ENCODE measurements around the gene SARDH. TPM values are rescaled to one million over a fixed set of nuclear protein-coding genes. Genes with fewer than 3 reads are reported as not detected.
"Not testable (repeated sequence)": the region's sequence is repeated elsewhere in the genome, so short reads cannot be mapped to it uniquely, and the experiment has no call there.

The SARDH gene
- total RNA-seq, 6 experiments from 2014 or later: 67.3 to 183 (median 101) TPM

- Histone ChIP-seq H3K4me3 (no peak overlapping the region), H3K36me3 (no peaks in the 10 kb centered on the region), H3K9me3 (no peaks in the 10 kb centered on the region), H3K27me3 (no peaks in the 10 kb centered on the region), H3K4me1 (no peaks in the 10 kb centered on the region), H3K27ac (no peak overlapping the region)
- DNase-seq (no peak), ATAC-seq (no peak)
- intact Hi-C loops (cut with DNase I): no loop called here
- 85% methylated on average over 5 of the region's 23 CpGs for WGBS (ENCODE audit: insufficient coverage, low coverage, low lambda C conversion rate, missing lambda C conversion rate)
- TF ChIP-seq CTCF (IDR thresholded peaks at IDR 0.05) (no peak), POLR2A (IDR thresholded peaks at IDR 0.05) (no peak)
Measured at GRCh38 chr9:133629221-133630110, 108.7 kb downstream of the SARDH start.

- Histone ChIP-seq H3K9me3 (no peaks in the 10 kb centered on the region), H3K4me3 (no peak overlapping the region), H3K27ac (no peak overlapping the region), H3K27me3 (no peaks in the 10 kb centered on the region), H3K4me1 (no peaks in the 10 kb centered on the region), H3K36me3 (no peaks in the 10 kb centered on the region)
- no peak for ATAC-seq
- intact Hi-C loops (cut with DNase I): no loop called here
- DNase-seq: no peak
- TF ChIP-seq POLR2A (IDR thresholded peaks at IDR 0.05) (no peak), CTCF (IDR thresholded peaks at IDR 0.05) (no peak)
- WGBS (ENCODE audit: insufficient coverage, low coverage, low lambda C conversion rate, missing lambda C conversion rate): 81% methylated on average over 5 of the region's 8 CpGs
Measured at GRCh38 chr9:133628766-133629165, 109.4 kb downstream of the SARDH start.

DNA sequence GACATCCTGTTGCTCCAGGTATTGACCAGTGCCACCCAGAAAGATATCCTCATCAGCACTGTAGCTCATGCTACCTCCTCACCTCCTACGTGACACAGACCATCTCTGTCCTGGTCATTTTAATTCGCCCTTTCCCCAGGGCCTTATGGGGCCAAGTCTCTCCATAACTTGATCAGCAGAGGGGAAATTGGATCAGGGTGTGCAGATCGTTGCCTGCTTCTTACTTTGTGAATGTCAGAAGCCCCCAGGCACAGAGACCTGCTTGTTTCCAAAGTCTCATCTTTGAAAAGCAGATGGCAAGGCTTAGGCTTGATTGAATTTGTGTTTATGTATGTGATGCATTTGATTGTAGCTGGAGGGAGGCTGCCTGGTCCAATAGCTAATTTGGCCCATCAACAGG lies 110.8 kb downstream of the SARDH start:
- H3K27me3 ChIP-seq: no peaks in the 10 kb centered on the region
- no peak for DNase-seq
- intact Hi-C loops (cut with DNase I): no loop called here
- H3K9me3 ChIP-seq: no peaks in the 10 kb centered on the region
- TF ChIP-seq CTCF (IDR thresholded peaks at IDR 0.05): no peak
- TF ChIP-seq POLR2A (IDR thresholded peaks at IDR 0.05): no peak
- H3K4me3 ChIP-seq: no peak overlapping the region
- H3K4me1 ChIP-seq: no peaks in the 10 kb centered on the region
- H3K27ac ChIP-seq: no peak overlapping the region
- no peaks in the 10 kb centered on the region for H3K36me3 ChIP-seq
- no peak for ATAC-seq
- 65% methylated on average over 3 of the region's 3 CpGs for WGBS (ENCODE audit: insufficient coverage, low coverage, low lambda C conversion rate, missing lambda C conversion rate)

DNA sequence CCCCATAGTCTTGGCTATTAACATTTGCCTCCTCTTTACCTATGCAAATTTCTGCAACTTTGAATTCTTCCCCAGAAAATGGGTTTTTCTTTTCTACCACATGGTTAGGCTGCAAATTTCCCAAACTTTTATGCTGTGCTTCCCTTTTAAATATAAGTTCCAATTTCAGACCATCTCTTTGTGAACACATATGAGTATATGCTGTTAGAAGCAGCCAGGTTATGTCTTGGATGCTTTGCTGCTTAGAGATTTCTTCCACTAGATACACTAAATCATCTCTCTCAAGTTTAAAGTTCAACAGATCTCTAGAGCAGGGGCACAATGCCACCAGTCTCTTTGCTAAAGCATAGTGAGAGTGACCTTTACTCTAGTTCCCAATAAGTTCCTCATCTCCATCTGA lies 112.1 kb downstream of the SARDH start:
- DNase-seq; H3K27me3 ChIP-seq; H3K9me3 ChIP-seq; H3K27ac ChIP-seq; ATAC-seq; H3K4me1 ChIP-seq; H3K36me3 ChIP-seq; intact Hi-C loops (cut with DNase I); H3K4me3 ChIP-seq: not testable (repeated sequence)

DNA sequence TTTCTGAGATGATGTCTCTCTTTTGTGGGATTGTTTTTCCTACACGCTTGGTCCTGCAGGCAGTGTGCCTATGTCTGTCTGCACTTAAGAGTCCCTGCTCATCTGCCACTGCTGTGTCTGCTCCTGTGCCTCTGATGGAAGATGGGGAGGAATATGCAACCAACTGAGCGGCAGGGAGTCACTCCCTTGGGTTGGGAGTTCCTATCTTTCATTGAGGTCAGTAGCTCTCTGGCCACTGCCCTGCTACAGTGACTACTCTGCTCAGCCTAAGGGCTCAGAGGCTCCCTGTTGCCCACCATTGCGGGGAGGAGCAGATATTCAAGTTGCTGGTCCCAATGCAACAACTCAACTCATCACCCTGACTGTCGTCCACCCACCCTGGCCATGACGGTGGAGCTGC lies 115.6 kb downstream of the SARDH start:
- Histone ChIP-seq H3K9me3 (no peaks in the 10 kb centered on the region), H3K27me3 (no peaks in the 10 kb centered on the region), H3K4me3 (no peak overlapping the region), H3K4me1 (no peaks in the 10 kb centered on the region), H3K27ac (no peak overlapping the region), H3K36me3 (no peaks in the 10 kb centered on the region)
- no peak for DNase-seq
- 20% methylated on average over 3 of the region's 5 CpGs for WGBS (ENCODE audit: insufficient coverage, low coverage, low lambda C conversion rate, missing lambda C conversion rate)
- no peak for ATAC-seq
- intact Hi-C loops (cut with DNase I): no loop called here
- no peak for TF ChIP-seq CTCF (IDR thresholded peaks at IDR 0.05)
- no peak for TF ChIP-seq POLR2A (IDR thresholded peaks at IDR 0.05)

Measured in right lobe of liver (tissue), 6 donors.